Bone marrow (tissue), 2 donors: Measurements from ENCODE around the gene PARP8.
"Not testable (repeated sequence)": the region's sequence is repeated elsewhere in the genome, so short reads cannot be mapped to it uniquely, and the experiment has no call there.

Experiments used
- DNase-seq, 2 donors: peaks; one replicate each; lab custom pipeline; 2025; lab: John Stamatoyannopoulos, UW

PARP8 gene

DNA sequence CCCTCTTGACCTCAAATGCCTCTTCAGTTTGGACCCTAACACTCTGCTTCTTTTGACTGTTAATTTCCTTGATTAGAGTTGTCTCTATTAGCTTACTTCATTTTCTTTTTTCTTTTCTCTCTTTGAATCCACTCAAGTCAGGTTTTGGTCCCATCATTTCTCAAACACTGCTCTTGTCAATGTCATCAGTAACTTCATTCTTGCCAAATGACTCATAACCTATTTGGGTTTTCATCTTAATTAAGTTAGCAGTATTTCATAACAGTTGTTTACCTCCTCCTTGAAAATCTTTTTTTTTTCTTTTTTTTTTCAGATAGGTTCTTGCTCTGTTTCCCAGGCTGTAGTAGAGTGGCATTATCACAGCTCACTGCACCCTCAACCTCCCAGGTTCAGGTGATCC is 119.6 kb downstream of the PARP8 start:
- DNase-seq, result no peak

DNA sequence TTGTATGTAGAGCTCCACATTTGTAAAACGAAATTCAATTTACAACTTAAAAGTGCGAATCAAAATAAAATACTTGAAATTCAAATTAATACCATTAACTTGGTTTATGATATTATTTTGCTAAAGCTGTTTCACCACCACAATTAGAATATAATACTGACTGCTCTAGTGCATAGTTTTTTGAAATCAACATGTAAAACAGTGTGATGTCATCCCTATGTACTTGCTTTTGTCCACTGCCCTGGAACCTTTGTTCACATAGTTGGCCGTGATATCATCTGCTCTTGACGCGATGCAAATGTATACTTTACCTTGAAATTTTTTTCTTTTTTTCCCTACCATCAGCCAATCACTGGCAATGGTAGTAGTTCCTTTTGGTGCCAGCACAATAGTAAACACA is 125.4 kb downstream of the PARP8 start:
- no peak for DNase-seq

DNA sequence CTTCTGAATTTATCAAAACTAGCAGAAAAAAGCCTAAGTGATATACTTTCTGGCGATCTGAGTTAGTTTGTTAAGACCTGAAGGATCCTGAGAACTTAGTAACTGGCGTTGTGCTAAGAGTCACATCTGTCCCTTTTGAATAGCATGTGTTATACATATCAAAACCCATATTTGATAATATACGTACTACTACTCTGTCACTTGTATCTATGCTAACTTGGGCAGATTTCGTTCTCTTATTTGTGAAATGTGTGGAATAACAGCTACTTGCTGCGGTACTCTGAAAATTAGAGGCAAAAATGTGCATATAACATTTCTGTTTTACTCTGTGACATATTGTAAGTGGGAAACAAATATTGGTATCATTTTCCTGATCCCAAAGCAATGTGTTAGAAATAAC is 126.4 kb downstream of the PARP8 start:
- no peak for DNase-seq

DNA sequence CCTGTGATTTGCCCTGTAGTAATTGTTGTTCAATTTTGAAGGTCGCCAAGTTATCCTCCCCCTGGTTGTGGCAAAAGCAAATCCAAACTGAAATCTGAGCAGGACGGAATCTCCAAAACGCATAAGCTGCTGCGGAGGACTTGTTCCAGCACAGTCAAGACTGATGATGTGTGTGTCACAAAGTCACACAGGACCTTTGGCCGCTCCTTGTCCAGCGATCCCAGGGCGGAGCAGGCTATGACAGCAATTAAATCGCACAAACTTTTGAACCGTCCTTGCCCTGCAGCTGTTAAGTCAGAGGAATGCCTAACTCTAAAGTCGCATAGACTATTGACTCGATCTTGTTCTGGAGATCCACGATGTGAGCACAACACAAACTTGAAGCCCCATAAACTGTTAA is 128.4 kb downstream of the PARP8 start:
- DNase-seq, result no peak

DNA sequence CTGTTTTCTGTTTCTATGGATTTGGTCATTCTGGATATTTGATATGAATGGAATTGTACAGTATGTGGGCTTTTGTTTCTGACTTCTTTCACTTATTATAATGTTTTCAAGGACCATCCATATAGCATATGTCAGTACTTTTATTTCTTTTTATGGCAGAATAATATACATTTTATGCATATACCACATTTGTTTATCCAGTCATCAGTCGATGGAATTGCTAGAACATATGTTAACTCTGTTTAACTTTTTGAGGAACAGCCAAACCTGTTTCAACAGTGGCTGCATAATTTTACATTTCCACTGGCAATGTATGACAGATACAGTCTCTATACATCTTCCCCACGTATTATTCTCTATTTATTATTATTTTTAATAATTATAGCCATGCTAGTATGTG is 131.6 kb downstream of the PARP8 start:
- DNase-seq, result no peak

DNA sequence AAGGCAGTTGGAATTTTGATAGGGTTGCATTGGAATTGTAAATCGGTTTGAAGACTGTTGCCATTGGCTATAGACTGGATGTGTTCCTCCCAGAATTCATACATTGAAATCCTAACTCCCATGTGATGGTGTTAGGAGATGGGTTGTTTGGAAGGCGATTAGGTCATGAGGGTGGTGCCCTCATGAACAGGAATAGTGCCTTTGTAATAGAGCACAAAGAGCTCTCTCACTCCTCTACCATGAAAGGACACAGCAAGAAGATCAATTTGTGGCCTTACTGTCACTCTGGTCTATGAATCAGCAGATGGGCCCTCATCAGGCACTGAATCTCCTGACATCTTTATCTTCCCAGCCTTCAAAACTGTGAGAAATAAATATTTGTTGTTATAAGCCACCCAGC is 133.2 kb downstream of the PARP8 start:
- no peak for DNase-seq

DNA sequence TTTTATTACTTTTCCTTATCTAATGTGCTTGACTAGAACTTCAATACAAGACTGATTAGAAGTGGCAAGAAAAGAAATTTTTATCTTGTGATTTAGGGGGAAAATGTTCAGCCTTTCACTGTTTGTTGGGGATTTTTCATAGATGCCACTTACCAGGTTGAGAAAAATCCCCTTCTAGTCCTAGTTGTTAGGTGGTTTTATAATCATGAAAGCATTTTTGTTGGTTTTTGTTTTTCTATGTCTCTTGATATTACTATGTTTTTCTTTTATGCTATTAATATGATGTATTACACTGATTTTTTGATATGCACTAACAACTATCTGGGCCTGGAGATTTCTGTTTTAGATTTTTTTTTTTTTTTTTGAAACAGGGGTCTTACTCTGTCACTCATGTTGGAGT is 134.0 kb downstream of the PARP8 start:
- DNase-seq, result no peak

DNA sequence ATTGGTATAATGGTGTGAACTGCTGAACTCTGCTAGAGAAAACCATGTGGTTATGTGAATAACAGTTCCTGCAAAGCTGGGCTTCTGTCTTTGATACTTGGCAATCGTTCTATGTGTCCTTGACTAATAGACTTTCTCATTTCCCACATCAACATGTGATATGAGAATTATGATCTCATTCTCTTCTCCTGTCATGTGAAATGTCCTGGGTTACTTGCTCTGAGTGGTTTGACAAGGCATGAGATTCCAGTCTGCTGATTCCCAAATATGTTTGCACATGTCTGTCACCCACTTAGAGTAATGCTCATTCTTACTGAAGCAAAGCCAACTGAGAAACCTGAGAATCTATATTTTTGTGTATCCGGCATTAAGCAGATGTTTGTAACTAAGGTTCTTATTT is 141.2 kb downstream of the PARP8 start:
- DNase-seq, result no peak

DNA sequence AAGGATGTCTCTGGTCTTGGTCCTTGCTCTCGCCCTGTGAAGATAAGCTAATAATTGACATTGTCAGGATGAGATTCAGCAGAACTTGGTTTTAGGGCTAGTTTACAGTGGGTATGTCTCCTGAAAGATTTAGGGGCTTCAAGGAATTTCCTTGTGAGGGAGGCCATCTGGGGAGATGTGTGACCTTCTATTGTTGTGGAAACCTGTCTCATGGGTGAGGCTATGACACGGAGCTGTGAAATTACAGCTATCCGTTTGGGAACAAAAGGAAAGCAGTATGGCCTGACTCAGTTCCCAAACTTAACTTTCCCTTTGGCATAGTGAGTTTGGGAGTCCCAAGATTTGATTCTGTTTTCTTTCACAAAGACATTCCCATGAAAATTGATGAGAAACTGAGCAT is 142.0 kb downstream of the PARP8 start:
- DNase-seq, result no peak

DNA sequence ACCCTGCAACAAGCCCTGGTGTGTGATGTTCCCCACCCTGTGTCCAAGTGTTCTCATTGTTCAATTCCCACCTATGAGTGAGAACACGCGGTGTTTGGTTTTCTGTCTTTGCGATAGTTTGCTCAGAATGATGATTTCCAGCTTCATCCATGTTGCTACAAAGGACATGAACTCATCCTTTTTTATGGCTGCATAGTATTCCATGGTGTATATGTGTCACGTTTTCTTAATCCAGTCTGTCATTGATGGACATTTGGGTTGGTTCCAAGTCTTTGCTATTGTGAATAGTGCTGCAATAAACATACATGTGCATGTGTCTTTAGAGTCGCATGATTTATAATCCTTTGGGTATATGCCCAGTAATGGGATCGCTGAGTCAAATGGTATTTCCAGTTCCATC is 145.3 kb downstream of the PARP8 start:
- not testable (repeated sequence) for DNase-seq

DNA sequence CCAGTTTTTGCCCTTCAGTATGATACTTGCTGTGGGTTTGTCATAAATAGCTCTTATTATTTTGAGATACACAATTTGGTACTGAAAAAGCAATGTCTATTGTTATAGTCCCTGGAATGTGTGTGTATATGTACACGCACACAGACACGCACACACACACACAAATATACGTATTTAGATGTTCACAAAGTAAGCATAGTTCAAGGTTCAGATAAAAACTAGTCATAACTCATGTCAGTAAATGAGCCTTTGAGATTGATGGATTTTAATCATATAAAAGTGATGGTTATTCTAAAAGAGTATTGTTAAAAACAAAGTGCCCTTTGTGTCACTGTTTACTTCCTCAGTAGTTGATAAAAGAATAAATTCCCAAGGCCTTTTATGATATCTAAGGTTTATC is 147.3 kb downstream of the PARP8 start:
- no peak for DNase-seq

DNA sequence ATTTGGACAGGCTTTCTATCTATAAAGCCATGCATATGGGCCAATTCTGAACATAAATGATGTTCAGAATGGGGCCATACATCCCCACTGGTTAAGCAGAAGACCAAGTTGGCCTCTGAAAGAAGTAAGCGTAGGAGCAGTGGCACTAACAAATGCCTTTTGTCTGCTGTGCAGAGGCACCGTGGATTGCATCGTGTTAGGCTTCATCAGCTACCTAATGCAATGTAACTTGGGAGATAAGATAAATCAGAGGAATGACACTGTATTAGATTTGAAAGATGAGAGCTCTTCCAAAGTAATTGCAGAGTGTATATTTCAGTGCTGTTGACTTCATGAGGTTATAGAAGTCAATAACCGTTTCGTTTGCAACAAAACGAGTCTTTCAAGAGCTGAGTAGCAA is 148.1 kb downstream of the PARP8 start:
- no peak for DNase-seq

DNA sequence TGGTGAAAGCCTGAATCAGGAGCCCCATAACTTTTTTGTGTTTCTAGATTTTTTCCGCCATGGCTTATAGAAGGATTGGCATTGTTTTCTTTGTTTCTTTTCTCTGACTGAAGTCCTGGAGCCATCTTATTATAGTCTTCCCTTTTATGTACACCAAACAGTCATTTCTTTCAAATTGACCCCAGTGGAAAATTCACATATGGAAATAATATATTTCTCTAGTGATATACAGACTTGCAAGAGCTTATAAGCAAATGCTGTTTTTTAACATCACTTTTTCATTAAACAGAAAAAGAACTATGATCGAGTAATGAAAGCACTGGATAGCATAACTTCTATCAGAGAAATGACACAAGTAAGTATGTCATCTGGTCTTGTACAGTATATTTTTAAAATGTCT is 155.6 kb downstream of the PARP8 start:
- DNase-seq, result no peak

DNA sequence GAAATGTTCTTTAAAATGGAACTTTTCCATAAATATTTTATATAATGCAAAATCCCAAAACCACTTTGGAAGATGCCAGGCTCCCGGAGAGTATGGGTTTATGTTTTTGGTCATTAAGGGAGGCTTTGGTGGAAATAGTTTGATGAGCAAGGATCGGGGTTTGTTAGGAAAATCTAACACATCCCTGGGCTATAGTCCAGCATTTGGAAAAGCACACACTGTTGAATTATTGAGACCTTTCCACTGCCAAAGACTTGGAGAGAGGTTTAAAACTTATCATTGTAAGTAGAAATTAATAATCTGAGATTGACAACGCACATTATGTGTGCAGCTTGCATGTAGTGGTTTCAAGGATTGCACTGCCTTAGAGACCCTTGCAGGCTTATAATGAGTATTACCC is 156.3 kb downstream of the PARP8 start:
- no peak for DNase-seq

DNA sequence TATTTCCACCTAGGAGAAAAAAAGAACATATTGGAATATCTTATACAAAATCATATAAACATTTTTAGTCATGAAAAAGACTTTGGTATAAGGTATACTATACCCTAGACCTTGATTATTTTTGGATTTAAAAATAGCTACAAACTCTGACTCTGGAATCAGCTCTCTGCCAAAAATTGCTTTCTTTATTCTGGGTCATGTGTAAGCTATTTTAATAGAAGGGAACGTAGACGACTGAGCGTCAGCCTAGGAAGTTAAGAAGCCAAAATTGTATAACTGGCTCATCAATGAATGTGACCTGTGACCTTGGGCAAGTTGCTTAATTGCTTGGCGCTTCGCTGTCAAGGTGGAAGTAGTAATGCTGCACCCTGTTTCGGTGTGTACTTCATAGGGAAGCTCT is 157.1 kb downstream of the PARP8 start:
- DNase-seq, result no peak

DNA sequence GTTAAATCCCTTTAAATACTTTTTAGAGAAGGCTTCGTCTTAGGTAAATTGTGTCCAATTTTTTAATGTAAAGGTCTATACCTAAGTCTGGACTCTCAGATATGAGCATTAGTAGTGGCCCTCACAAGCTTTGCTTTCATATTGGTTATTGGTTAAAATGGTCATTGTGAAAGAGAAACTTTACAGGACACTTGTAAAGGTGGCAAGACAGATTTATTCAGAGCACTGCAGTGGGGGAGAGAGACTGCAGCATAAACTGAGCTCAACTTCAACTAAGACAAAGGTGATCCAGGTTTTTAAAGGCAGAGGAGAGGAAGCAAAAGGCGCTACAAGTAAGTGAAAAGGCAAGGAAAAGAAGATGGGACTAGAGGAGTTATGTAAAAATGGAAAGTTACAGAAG is 157.7 kb downstream of the PARP8 start:
- no peak for DNase-seq

DNA sequence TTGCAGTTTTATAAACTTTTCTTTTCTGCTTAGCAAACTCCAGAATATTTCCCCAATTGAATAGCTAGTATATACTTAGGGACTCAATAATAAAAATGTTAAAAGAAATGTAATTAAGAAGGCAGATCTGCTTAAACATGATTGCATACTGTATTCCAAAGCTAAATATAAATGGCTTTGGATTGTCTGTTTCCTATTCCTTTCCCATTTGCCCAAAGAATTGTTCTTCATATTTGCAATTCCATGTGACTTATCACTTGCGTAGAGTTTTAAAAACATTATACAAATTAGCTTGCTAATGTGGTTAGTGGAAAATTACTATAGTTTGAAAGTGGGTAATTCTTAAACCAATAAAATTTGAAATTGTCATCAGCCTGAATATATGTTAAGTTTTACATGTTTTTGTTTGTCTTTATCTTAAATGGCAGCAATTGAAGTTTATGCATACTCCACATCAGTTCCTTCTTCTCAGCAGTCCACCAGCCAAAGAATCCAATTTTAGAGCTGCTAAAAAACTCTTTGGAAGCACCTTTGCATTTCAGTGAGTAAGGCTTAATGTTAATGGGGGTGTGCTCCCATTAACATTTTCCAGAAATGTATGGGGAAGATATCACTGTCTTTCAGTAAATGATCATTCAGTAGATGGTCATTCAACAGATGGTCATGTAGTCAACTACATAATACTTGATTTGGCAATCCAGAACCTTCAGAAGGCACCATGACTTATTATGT is 161.2 kb downstream of the PARP8 start:
- no peak for DNase-seq

DNA sequence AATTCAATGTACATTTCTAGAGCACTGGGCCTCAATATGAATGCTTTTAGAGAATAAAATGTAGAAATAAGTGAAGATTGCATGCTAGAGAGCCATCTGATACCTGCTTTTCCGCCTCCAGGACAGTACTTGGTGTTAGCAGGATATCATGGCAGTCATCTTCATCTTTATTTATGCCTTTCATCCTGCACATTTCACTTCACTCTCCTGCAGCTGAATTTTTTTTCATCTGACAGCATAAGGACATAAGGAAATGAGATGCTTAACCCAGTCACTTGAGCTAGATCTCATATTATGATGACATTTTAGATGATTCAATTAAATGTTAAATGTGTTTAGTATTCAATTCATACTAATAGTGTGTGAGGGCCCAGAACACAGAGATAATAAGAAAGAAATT is 162.6 kb downstream of the PARP8 start:
- no peak for DNase-seq

DNA sequence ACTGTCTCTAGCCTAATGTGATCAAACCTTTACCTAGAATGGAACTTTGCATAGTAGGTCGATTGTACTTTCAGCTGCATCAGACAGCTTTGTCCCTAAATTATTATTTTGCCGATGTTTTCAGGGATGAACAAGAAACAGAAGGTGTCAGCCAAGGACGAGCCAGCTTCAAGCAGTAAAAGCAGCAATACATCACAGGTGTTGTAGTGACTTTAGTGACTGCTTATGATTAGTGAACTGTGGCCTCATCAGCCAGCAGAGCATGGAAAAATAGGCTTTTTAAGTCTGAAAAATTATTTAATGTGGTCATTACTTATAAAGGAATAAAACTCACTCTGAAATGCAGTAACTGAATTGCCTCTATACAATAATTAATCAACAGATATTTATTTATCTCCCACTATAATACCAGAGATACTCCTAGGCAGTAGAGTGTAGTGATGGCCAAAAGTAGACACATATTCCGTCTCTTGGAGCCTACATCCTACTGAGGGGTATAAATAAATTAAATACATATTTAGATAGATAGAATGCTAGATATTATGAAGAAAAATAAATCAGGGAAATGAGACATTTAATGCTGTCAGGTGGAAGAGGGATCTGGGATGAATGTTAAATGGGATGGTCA is 166.3 kb downstream of the PARP8 start:
- no peak for DNase-seq

DNA sequence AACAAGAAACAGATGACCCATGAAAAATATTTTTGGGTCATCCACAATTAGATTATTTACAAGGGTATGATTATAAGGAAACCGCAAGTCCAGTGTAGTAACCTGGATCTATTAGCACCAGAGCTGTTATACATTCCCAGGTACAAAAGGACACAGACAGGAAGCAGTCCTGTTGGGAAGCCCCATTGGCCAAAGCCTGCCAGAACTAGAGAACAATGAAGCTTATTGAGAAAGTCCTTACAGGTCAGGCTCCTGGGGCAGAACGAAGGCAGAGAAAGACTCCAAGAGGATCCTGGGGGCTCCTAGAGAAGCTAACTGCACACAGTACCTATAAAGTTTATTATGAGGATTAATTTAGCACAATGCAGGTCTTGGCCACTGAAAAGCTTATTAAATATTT is 169.9 kb downstream of the PARP8 start:
- DNase-seq, result no peak

DNA sequence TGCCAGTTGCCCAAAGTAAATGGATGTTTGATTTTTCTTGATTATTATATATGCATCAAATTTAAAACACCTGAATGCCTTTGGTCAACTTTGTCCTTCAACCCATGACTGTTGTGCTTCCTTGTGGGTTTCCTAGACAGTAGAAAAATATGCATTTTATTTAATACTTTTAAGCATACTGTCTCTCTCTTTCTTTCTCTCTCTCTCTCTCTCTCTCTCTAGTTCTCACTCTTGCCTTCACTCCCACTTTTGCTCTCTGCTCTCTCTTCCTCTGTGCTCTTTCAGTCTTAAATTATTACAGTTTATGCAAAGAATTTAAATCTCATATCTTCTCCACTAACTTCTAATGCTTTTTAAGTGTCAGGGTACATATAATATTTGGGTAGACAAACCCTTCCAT is 173.0 kb downstream of the PARP8 start:
- DNase-seq, result no peak

DNA sequence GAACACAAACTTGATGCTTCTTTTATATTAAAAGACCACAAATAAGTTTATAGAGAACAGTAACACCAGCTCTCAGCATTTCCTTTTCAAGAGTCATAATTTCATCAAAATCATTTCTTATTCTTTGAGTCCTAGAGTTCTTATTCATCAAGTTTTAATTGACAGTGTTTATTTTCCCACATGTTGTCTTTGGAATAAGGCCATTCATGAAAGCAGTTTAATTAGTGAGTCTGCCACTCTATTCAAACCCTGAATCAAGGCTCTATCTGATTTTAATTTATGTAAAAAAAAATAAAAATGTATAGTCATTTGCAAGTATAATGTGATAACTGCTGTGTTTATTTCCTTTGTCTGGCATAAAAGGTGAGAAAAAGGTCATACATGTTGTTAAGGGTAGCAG is 176.7 kb downstream of the PARP8 start:
- DNase-seq, result no peak

DNA sequence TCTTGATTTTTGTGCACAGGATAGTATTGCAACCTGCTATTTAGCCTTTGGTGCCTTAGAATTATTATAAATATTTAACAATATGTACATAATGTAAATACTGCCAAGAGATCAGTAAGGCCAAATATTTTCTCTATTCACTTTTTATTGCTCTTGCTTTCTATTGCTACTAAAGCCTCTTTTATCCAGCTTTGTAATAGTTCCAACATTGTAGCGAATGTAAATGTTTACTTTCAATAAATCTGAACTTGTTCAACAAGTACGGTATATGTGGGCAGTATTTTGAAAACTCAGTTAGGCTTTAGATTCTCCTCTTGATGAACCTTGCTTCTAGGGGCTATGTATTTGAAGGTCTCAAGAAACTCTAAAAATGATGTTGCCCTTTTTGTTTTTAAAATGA is 179.8 kb downstream of the PARP8 start:
- no peak for DNase-seq

DNA sequence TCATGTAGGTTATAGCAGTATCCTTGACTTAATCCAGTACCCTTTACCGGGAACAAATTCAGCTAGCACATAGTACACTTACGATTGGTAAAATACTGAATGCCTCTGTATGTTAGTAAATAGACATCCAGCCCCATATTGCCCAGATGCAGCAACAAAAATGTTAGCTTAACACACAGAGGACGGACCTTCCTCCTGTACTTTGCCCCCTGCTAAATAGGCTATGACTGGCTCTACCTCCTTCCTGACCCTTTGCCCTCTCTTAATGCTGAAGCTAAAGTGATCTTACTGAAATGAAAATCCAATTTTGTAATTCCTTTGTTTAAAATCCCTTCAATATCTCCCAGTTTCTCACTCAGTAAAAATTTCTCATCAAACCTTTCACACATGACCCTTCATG is 183.1 kb downstream of the PARP8 start:
- no peak for DNase-seq
